HAP-1 (cell line): Measurements from ENCODE around the gene A2ML1.
A peak's percentile ranks its signal among the peaks of the same experiment; 100 is the strongest.
"Not testable (repeated sequence)": the region's sequence is repeated elsewhere in the genome, so short reads cannot be mapped to it uniquely, and the experiment has no call there.

ENCODE experiments used
- DNase-seq, 2 experiments: peaks; one replicate each; pipeline ENCODE4 v3.0.0-alpha.2; 2016 to 2020; ENCODE audit warnings: low spot score in 2 of 2
- H3K27me3 ChIP-seq: fragments of 250-450 bp; sonication (Bioruptor Pico); 2 replicates; pipeline ENCODE4 v1.5.1; 2020; ENCODE audit warnings: low read depth, mild to moderate bottlenecking, moderate library complexity
- H3K36me3 ChIP-seq: fragments of 250-450 bp; sonication (Bioruptor Pico); replicated peaks from 2 replicates; pipeline ENCODE4 v1.5.1; 2020; ENCODE audit warnings: mild to moderate bottlenecking
- H3K4me1 ChIP-seq: fragments of 250-450 bp; sonication (Bioruptor Pico); 2 replicates; pipeline ENCODE4 v1.5.1; 2020; ENCODE audit warnings: mild to moderate bottlenecking
- H3K4me3 ChIP-seq: fragments of 250-450 bp; sonication (Bioruptor Pico); 2 replicates; pipeline ENCODE4 v1.5.1; 2020; ENCODE audit warnings: mild to moderate bottlenecking, moderate library complexity
- H3K9me3 ChIP-seq: fragments of 250-450 bp; sonication (Bioruptor Pico); 2 replicates; pipeline ENCODE4 v1.5.1; 2020; ENCODE audit warnings: mild to moderate bottlenecking, moderate library complexity
- in situ Hi-C: fragments of 300-500 bp; cut with MboI; formaldehyde crosslinking; loops from 3 replicates; pipeline ENCODE4 v1.14.3; 2020; ENCODE audit warnings: low sequenced_read_pairs, inconsistent platforms, mixed read lengths

Gene A2ML1

DNA sequence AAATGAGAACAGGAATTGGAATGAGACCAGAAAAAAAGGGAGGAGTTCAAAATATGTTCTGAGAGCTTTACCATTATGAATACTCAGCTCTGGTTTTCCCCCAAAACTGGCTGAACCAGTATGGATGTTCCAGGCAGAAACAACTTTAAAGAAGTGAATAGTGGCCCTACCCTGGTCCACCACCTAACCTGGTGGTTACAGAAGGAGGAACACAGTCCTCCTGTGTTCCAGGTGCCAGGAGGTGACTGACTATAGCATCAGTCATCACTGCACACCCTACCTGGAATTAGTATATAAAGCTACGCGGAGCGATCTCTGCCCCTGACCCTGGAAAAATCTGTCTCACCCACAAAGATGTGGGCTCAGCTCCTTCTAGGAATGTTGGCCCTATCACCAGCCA, at the start of gene A2ML1:
A2ML1 (plus strand) TSS at position 324 of the 400 bp plus-strand sequence; CDS start at position 355, 31 bp downstream.
- no peaks in the 10 kb centered on the region for H3K27me3 ChIP-seq
- peaks cover 11% of the 10 kb centered on the region for H3K4me1 ChIP-seq
- H3K4me3 ChIP-seq: no peak within 1 kb of the TSS
- no peaks in the 10 kb centered on the region for H3K36me3 ChIP-seq
- no peaks in the 10 kb centered on the region for H3K9me3 ChIP-seq
- in situ Hi-C loops: no loop called here
- no peak for DNase-seq

DNA sequence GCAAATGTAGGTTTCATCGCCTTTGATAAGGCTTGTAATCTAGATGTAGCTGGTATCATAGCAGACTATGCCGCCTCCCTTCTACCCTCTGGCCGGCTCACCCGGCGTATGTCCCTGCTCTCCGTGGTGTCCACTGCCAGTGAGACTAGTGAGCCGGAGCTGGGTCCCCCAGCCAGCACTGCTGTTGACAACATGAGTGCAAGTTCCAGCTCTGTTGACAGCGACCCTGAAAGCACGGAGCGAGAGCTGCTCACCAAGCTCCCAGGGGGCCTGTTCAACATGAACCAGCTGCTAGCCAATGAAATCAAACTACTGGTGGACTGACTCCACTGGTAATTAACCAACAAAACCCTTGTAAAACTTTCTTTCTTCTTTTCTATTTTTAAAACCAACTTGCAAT, 49.0 kb upstream of the A2ML1 start:
- no peak for DNase-seq
- H3K36me3 ChIP-seq: peaks cover 7% of the 10 kb centered on the region

DNA sequence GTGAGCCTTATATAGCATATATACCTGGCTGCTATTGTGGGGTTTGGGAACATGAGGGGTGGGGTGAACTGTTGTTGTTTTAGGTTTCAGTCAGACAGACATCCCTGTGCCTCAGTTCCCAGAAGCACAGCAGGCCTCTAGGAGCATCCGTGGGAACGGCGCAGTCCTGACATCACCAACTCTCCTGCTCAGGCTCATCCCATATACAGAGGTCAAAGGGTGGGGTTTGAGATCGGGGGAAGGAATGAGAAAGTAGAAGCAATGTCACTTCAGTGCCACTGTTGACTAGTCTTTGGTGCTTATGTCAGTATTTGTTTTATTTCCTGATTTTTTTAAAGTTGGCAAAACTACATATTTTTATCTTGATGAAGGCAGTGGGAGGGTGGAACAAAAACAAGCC, 43.1 kb upstream of the A2ML1 start:
- Histone ChIP-seq H3K9me3 (no peaks in the 10 kb centered on the region), H3K4me1 (no peaks in the 10 kb centered on the region), H3K4me3 (no peak overlapping the region), H3K27me3 (no peaks in the 10 kb centered on the region), H3K36me3 (peaks cover 17% of the 10 kb centered on the region)
- no peak for DNase-seq
- in situ Hi-C loops: no loop called here

More for the DNA sequence above, 49.0 kb upstream of the A2ML1 start:
- Histone ChIP-seq H3K4me3 (no peak overlapping the region), H3K4me1 (peaks cover 8% of the 10 kb centered on the region), H3K27me3 (no peaks in the 10 kb centered on the region), H3K9me3 (no peaks in the 10 kb centered on the region)
- in situ Hi-C loops: no loop called here

GRCh38 chr12:8779862-8780261, 42.6 kb upstream of the A2ML1 start:
- no peaks in the 10 kb centered on the region for H3K4me1 ChIP-seq
- no peak overlapping the region for H3K4me3 ChIP-seq
- H3K27me3 ChIP-seq: no peaks in the 10 kb centered on the region
- in situ Hi-C loops: no loop called here
- no peaks in the 10 kb centered on the region for H3K9me3 ChIP-seq
- no peak for DNase-seq
- peaks cover 17% of the 10 kb centered on the region for H3K36me3 ChIP-seq

DNA sequence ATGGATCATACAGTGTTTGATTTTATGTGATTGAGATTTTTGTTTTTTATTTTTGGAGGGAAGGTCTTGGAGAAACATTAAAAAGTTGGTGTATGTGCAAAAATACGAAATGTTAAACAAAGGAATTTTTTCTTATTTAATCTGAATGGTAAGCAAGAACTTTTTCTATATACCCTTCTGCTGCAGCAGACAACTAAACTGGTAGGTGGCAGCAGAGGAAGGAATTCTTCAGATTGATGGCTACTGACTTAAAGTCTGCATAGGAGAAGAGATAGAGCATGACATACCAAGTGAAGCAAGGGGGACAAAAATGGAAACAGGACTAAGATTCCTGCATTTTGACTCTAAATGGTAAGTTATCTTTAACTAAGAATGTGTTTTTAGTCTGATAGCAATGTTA, 42.0 kb upstream of the A2ML1 start:
- no peaks in the 10 kb centered on the region for H3K4me1 ChIP-seq
- no peaks in the 10 kb centered on the region for H3K27me3 ChIP-seq
- H3K9me3 ChIP-seq: no peaks in the 10 kb centered on the region
- DNase-seq: peak; percentile 18 to 20
- peaks cover 16% of the 10 kb centered on the region for H3K36me3 ChIP-seq
- in situ Hi-C loops: no loop called here
- H3K4me3 ChIP-seq: no peak overlapping the region

- Histone ChIP-seq H3K36me3 (peaks cover 10% of the 10 kb centered on the region), H3K9me3 (no peaks in the 10 kb centered on the region), H3K27me3 (no peaks in the 10 kb centered on the region), H3K4me1 (no peaks in the 10 kb centered on the region), H3K4me3 (no peak overlapping the region)
- in situ Hi-C loops: no loop called here
- no peak for DNase-seq
Observed at GRCh38 chr12:8781381-8782127, 40.9 kb upstream of the A2ML1 start.

DNA sequence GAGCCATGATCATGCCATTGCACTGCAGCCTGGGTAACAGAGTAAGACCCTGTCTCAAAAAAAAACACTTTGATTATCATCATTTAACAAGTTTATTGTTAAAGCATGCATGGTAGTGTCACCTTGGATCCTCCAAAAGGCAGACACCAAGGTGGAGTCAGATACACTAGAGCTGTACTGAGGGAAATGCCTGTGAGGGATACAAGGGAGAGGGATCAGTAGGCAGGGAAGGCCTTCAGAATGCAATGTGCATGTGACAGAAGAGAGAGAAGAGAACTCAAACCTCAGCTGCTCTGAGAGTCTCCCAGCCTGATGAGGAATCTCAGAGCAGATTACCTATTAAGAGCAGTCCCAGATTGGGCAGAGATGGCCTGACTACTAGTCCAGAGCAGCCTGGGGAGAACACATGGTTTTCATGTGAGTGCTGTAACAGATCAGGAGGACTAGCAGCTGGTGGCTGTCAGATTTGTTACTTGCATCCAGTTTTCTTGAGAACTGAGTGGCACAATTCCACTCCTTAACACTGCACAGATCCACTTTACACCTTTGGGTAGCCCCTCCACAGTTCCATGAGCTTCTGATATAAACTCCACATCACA, 38.0 kb upstream of the A2ML1 start:
- Histone ChIP-seq H3K27me3 (no peaks in the 10 kb centered on the region), H3K4me3 (no peak overlapping the region), H3K36me3 (peaks cover 10% of the 10 kb centered on the region), H3K4me1 (no peaks in the 10 kb centered on the region), H3K9me3 (no peaks in the 10 kb centered on the region)
- DNase-seq: no peak
- in situ Hi-C loops: no loop called here

DNA sequence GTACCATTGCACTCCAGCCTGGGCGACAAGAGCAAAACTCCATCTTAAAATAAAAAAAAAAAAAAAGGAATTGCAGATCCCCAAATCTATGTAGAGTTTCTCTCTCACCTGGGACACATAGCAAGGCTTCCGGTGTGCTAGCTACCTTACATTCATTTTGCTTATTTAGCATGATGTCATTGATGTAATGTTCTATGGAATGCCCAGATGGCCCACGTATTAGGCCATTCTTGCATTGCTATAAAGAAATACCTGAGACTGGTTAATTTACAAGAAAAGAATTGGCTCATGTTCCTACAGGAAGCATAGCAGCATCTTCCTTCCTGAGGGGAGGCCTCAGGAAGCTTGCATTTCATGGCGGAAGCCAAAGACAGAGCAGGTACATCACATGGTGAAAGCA, 36.9 kb upstream of the A2ML1 start:
- no peaks in the 10 kb centered on the region for H3K4me1 ChIP-seq
- in situ Hi-C loops: no loop called here
- H3K36me3 ChIP-seq: peaks cover 10% of the 10 kb centered on the region
- no peaks in the 10 kb centered on the region for H3K9me3 ChIP-seq
- no peak overlapping the region for H3K4me3 ChIP-seq
- DNase-seq: no peak
- H3K27me3 ChIP-seq: no peaks in the 10 kb centered on the region

- in situ Hi-C loops, H3K9me3 ChIP-seq, H3K4me3 ChIP-seq, H3K36me3 ChIP-seq, H3K27me3 ChIP-seq, H3K4me1 ChIP-seq, DNase-seq: not testable (repeated sequence)
Observed at GRCh38 chr12:8787206-8787605, 35.2 kb upstream of the A2ML1 start.

DNA sequence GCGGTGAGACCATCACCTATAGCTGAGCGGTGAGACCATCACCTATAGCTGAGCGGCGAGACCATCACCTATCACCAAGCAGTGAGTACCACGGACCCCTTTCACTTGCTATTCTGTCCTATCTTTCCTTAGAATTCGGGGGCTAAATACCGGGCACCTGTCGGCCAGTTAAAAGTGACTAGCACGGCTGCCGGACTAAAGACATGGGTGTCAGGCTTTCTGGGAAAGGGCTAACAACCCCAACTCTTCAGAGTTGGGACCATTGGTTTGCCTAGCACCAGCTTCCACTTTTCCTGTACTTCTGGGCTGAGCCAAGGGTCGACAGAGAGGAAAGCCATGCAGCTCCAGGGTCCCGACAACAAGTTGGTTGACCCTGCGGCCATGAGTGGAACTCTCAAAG, 33.7 kb upstream of the A2ML1 start:
- H3K27me3 ChIP-seq, H3K36me3 ChIP-seq, in situ Hi-C loops, H3K4me1 ChIP-seq, H3K4me3 ChIP-seq, DNase-seq, H3K9me3 ChIP-seq: not testable (repeated sequence)

DNA sequence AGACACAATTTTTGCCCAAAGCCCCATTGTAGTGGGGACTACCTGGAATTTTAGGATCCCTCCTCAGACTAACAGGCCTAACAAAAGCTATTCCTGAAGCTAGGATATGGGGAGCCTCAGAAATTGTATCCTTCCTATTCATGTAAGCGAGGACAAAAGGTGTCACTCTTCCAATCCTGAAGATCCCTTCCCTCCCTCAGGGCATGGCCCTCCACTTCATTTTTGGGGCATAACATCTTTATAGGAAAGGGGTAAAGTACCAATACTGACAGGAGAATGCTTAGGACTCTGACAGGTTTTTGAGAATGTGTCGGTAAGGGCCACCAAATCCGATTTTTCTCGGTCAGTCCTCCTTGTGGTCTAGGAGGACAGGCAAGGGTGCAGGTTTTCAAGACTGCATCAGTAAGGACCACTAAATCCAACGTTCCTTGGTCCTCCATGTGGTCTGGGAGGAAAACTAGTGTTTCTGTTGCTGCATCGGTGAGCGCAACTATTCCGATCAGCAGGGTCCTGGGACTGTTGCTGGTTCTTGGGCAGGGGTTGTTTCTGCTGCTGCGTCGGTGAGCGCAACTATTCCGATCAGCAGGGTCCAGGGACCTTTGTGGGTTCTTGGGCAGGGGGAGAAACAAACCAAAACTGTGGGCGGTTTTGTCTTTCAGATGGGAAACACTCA, 32.9 kb upstream of the A2ML1 start:
- H3K36me3 ChIP-seq, H3K27me3 ChIP-seq, H3K4me3 ChIP-seq, H3K9me3 ChIP-seq, in situ Hi-C loops, DNase-seq, H3K4me1 ChIP-seq: not testable (repeated sequence)

DNA sequence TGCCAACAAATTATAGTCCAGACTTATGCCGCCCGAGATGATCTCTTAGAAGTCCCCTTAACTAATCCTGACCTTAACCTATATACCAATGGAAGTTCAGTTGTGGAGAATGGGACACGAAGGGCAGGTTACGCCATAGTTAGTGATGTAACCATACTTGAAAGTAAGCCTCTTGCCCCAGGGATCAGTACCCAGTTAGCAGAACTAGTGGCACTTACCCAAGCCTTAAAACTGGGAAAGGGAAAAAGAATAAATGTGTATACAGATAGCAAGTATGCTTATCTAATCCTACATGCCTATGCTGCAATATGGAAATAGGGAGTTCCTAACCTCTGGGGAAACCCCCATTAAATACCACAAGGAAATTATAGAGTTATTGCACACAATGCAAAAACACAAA, 29.2 kb upstream of the A2ML1 start:
- H3K9me3 ChIP-seq, DNase-seq, H3K27me3 ChIP-seq, in situ Hi-C loops, H3K4me3 ChIP-seq, H3K36me3 ChIP-seq, H3K4me1 ChIP-seq: not testable (repeated sequence)

- H3K36me3 ChIP-seq, in situ Hi-C loops, H3K4me3 ChIP-seq, H3K4me1 ChIP-seq, H3K27me3 ChIP-seq, H3K9me3 ChIP-seq, DNase-seq: not testable (repeated sequence)
Observed at GRCh38 chr12:8794611-8795010, 27.8 kb upstream of the A2ML1 start.

- no peaks in the 10 kb centered on the region for H3K9me3 ChIP-seq
- in situ Hi-C loops: no loop called here
- H3K4me1 ChIP-seq: no peaks in the 10 kb centered on the region
- H3K4me3 ChIP-seq: no peak overlapping the region
- H3K27me3 ChIP-seq: no peaks in the 10 kb centered on the region; the same call in 1 of the 2 replicates
- no peak for DNase-seq
- H3K36me3 ChIP-seq: no peaks in the 10 kb centered on the region
Observed at GRCh38 chr12:8796831-8797626, 25.4 kb upstream of the A2ML1 start.
